ENCODE measurements around the gene PLD4.

- no peak for TF ChIP-seq CTCF (IDR thresholded peaks at IDR 0.05)
- no peak for TF ChIP-seq POLR2A (IDR thresholded peaks at IDR 0.05)
Measured at GRCh38 chr14:104912053-104912452, 12.6 kb upstream of the PLD4 start.

All from suprapubic skin (tissue), 3 donors.